GM21390 (cell line): ENCODE results near the gene ZMYM3.

ENCODE experiments used
- ATAC-seq: cut with Tn5 transposase; IDR thresholded peaks from one replicate; pipeline ENCODE4 v1.9.1; 2021; ENCODE audit not compliant: unreplicated experiment

ZMYM3 gene

DNA sequence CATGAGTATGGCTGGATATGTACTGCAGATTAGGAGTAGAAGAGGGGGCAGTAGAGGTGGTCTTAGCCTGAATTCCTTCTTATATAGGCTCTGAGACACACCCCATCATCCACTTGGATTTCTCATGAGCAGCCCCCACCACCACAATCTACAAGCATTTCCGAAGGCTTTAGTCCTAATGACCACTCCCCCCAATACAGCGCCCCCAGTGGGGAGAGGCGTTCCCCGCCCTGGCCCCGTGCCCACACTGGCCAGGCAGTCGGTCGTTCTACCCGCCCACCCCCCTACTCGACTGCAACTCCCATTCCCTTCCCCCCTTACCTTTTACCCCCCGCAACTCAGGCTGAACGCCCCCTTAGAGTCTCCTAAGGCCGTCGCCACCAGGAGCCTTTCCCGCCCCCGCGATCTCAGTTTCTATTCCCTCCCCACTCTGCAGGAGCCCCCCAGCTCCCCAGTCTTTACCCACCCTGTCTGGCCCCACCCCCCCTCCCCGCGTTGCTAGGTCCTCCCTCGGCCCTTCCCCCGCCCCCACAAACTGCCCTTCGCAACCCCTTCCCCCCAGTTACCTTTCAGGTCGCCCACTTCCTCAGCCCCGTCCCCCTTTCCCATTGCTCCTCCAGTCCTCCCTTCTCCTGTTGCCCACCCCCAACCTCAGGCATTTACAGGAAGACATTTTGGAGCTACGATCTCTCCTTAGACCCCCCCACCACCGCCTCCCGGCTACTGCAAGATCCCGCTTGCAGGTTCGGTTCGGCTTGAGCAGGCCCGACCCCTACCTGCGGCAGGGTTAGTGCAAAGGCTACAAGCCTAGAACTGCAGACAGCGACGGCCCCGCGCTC is 468 bp downstream of the ZMYM3 start:
- ATAC-seq, result no peak

- ATAC-seq, result no peak
Measured at GRCh38 chrX:71252221-71252620, 1.7 kb downstream of the ZMYM3 start.

DNA sequence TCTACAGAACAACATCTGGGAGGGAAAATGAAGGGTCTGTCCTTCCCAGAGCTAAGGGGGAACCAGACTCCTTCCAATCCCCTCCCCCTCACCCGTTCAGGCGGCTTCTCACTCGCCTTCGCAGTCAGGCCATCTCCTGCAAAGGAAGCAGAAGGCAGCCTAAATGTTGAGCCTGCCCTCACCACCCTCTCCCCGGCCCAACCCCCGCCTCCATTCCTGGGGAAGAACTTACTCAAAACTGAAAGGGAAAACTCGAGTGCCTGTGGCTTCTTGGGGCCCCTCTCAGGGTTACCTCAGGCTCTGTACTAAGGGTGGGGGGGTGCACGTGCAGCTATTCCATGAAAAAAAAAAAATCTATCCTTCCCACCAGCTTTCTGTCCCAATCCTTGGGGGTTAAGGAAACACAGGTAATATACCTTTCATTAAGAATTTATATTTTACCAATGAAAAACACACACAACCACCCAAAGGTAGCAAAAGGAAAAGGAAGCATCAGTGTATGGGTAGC is 2.4 kb downstream of the ZMYM3 start:
- ATAC-seq, result no peak

DNA sequence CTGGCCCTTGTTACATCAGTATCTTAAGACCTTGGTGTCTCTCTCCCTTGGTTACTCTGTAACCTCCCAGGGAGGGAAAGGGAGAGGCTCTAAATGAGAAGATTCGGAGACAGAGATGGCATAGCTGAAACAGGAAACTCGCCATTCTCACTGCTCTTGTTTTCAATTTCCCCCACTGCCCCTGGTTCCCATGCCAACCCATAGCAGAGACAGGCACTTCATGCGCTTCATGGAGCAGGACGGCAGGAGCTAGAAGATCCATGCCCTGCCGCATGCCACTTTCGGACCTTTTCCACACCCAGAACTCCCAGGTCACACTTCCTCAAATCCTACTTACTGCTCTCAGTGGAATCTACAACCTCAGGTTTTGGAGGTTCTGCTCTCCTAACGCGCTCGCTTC is 3.1 kb downstream of the ZMYM3 start:
- ATAC-seq, result no peak

DNA sequence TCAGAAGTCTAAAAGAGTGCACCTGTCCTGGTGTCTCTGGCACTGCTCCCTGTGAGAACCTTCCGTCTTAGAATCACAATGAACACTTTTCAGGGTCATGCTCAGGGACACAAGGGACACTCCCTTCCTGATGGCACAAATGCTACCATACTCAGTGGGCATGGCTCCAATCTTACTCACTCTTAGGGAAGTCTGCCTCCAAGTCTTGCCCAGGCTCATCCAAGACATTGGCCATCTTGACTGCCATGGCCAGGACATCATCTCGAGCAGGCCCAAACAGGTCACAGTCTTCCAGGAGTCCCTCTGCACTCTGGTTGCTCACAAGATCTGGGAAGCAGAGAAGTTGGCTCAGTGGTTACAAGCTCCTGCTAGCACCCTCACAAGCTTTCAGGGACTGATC is 8.8 kb downstream of the ZMYM3 start:
- no peak for ATAC-seq

- no peak for ATAC-seq
Measured at GRCh38 chrX:71244359-71245128, 9.4 kb downstream of the ZMYM3 start.

DNA sequence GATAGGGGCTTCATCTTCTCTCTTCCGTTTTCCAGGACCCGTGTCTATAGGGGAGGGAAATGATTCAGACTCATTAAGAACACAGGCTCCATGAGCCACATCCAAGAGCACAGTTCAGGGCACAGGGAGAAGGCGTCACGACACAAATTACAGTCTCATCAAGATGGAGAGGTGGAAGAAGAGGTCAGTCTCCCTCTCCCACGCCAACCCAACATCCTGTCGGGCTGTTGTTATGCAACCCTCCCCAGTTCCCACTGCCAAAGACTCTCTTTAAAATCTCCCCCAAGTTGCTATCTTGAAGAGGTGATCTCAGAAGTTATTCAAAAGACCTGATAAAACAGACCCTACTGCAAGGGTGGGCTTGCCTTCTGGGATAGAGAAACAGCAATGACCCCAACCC is 12.6 kb downstream of the ZMYM3 start:
- ATAC-seq, result no peak

DNA sequence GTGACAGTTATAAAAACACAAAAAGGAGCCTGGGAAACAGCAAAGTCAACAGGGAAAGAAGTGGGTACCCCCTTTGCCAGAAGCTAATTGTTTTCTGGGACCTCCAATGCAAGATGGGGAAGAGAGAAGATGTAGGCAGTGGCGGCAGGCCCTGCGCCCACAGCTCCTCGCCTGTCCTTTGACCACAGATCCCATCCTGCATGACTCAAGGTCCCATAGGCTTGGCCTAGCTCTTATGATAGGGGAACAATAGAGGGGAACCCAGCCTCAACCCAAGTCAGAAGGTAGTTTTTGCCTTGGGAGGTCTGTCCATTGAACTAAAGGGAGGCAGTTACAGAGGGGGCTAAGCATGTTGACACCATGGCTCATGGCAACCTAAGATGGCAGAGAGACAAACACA is 14.2 kb downstream of the ZMYM3 start:
- no peak for ATAC-seq

- ATAC-seq, result no peak
Measured at GRCh38 chrX:71236836-71237235, 17.1 kb downstream of the ZMYM3 start.

GRCh38 chrX:71235482-71235881 is 18.5 kb downstream of the ZMYM3 start:
- no peak for ATAC-seq

- no peak for ATAC-seq
Measured at GRCh38 chrX:71228063-71228642, 25.8 kb downstream of the ZMYM3 start.

GRCh38 chrX:71227370-71228062 is 26.4 kb downstream of the ZMYM3 start:
- ATAC-seq, result no peak

- no peak for ATAC-seq
Measured at GRCh38 chrX:71225676-71226075, 28.3 kb downstream of the ZMYM3 start.

DNA sequence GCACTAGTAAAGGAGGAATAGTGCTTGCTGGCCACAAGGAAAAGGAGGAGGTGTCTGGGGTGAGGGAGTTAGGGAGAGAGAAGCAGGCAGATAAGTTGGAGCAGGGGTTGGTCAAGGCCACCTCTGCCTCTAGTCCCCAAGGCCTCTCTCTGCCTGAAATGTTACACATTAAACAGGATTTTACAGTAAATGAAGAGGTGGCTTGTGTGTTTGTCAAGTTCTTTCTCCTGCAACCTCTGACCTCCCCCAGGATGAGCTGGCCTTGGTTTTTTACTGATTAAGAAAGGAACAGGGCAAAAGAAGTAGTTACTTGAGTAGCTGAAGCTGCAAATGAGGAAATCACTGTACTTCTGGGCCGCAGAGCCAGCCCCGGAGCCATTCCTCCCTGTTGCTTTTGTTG is 28.9 kb downstream of the ZMYM3 start:
- no peak for ATAC-seq

DNA sequence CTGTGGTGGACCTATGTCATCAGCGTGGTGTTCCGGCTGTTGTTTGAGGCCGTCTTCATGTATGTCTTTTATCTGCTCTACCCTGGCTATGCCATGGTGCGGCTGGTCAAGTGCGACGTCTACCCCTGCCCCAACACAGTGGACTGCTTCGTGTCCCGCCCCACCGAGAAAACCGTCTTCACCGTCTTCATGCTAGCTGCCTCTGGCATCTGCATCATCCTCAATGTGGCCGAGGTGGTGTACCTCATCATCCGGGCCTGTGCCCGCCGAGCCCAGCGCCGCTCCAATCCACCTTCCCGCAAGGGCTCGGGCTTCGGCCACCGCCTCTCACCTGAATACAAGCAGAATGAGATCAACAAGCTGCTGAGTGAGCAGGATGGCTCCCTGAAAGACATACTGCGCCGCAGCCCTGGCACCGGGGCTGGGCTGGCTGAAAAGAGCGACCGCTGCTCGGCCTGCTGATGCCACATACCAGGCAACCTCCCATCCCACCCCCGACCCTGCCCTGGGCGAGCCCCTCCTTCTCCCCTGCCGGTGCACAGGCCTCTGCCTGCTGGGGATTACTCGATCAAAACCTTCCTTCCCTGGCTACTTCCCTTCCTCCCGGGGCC is 29.7 kb downstream of the ZMYM3 start:
- no peak for ATAC-seq

GRCh38 chrX:71222929-71223328 is 31.0 kb downstream of the ZMYM3 start, which contains the start of gene GJB1:
Gene GJB1 (plus strand): TSS chrX:71223224. CDS start chrX:71223708, 484 bp downstream.
- ATAC-seq, result no peak

DNA sequence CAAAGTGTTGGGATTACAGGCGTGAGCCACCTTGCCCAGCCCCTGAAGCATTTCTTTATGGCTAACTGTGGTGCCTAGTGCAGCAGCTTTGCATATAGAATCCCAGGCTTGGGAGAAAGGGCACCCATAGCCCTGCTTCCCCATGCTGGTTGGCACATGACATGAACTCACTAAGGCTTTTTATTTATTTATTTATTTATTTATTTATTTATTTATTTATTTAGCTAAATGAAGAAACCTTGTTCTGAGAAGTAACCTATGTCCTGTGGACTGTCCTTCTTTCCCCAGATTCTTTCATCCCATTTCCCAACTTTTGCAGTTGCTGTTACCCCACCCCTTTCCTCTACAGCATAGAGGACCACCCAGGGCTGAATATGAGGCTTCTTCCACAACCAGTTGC is 32.8 kb downstream of the ZMYM3 start:
- no peak for ATAC-seq

DNA sequence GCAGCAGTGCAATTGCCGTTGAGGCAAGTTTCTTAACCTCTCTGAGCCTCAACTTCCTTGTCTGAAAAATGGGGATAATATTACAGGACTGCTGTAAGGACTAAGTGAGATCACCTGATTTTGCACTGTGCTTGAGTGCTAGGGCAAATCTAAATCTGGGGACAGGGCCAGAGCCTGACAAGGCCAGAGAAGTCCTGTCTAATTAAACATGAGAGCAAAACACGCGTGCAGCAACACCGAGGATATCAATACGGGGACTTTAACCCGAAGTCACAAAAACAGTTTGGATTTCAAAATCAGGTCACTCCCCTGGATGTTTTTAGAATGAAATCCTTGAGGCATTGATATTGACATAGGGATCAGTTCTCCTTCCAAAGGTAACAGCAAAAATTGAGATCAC is 36.6 kb downstream of the ZMYM3 start:
- ATAC-seq, result no peak

DNA sequence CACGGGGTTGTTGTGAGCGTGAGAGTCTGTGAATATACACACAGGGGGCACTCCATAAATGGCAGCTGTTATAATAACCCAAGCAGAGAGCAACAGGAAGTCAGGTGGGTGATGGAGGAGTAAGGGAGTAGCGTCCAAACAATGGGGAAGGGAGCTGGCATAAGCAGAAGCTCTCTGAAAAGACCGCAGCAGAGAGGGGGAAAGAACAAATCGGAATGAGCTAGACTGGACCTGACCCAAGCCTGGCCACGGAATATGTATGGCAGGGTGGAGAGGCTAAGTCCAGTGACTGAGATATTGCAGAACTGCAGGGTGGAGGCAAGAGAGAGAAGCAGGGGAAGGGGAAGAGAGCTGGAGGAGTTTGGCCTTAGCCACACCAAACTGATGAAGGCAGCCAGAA is 37.5 kb downstream of the ZMYM3 start:
- no peak for ATAC-seq

DNA sequence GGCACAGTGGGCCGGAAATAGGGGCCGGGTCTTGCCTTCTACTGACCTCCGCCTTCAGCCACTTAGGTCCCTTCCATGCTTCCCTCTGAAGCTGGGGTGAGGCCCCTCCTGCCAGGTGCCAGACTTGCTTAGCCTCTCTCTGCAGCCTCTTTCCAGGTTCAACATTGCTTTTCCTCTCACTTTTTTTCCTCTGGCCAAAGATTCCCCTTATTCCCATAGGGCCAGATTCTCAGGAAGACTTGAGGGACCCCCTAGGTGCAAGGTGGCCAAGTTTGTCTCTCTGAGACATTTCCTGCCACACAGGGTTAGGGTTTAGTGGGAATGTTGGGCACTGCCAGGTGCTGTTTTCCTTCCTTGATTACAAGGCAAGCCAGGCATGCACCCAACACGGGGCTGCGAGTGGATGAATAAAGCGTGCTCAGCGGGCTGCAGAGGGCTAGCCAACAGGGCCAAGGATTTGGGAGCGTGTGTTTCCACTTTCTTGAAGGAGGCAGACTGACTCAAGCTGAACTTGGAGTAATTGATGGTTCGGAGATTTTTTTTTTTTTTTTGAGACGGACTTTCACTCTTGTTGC is 38.5 kb downstream of the ZMYM3 start:
- ATAC-seq, result no peak
